Stomach (tissue), 4 donors: ENCODE results near the gene GH2.

ENCODE experiments used
- EP300 ChIP-seq: sonication (generic); formaldehyde crosslinking; IDR thresholded peaks from one replicate; pipeline ENCODE4 v1.6.1; 2017; ENCODE audit warnings: antibody characterized with exemption
- POLR2A ChIP-seq, 4 donors: fragments of 450-650 bp; IDR thresholded peaks; one replicate each; pipeline ENCODE4 v1.6.1; 2016; ENCODE audit warnings: antibody characterized with exemption in 4 of 4, control low read depth in 2 of 4, mild to moderate bottlenecking in 1 of 4, moderate library complexity in 1 of 4
- POLR2AphosphoS5 ChIP-seq, 3 donors: sonication (generic); formaldehyde crosslinking; IDR thresholded peaks; one replicate each; pipeline ENCODE4 v1.6.1; 2016; ENCODE audit warnings: antibody characterized with exemption in 3 of 3
- TF ChIP-seq, protein P1 (sequence below), 7 experiments: fragments of 450-650 bp in 4 of 7; fragments of 200-600 bp in 3 of 7; sonication (generic) in 3 of 7; IDR thresholded peaks; one replicate each; pipeline ENCODE4 v1.5.1; 2016 to 2019; ENCODE audit warnings: antibody characterized with exemption in 7 of 7, control low read depth in 2 of 7, mild to moderate bottlenecking in 1 of 7

DNA sequence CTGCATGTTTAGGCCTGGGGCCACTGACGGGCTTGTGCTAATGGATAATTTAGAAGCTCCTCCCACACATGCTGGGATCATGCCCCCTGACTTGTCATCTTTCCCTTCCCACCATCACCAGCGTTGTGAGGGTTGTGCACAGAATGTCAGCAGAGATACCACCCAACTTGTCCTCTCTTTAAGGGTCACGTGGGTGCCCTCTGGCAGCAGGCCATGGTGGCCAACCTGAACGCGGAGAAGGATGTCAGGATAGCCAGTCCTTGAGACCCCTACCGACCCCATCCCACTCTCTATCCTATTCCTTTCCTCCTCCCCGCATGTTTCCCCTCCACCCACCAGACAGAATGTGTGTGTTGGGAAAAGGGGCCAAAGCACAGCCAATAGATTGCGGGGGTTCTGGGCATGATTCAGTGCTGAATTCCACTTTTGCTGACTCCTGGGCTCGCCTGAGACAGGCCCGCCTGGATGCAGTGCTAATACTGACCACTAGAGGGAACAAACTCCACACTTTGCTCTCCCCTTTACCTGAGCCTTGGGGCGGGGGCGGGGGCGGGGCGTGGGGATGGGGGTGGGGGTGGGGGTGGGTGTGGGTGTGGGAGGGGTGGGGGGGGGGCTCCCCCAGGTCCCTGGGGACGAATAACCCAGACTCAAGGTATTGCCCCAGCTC is at the start of gene GH2:
- TF ChIP-seq, protein P1, sequence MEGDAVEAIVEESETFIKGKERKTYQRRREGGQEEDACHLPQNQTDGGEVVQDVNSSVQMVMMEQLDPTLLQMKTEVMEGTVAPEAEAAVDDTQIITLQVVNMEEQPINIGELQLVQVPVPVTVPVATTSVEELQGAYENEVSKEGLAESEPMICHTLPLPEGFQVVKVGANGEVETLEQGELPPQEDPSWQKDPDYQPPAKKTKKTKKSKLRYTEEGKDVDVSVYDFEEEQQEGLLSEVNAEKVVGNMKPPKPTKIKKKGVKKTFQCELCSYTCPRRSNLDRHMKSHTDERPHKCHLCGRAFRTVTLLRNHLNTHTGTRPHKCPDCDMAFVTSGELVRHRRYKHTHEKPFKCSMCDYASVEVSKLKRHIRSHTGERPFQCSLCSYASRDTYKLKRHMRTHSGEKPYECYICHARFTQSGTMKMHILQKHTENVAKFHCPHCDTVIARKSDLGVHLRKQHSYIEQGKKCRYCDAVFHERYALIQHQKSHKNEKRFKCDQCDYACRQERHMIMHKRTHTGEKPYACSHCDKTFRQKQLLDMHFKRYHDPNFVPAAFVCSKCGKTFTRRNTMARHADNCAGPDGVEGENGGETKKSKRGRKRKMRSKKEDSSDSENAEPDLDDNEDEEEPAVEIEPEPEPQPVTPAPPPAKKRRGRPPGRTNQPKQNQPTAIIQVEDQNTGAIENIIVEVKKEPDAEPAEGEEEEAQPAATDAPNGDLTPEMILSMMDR (IDR thresholded peaks at IDR 0.05): peak in 3 of 7 experiments; percentile 48 to 78 (median 68)
- no peak for TF ChIP-seq POLR2A (IDR thresholded peaks at IDR 0.05)
- no peak for TF ChIP-seq EP300
- TF ChIP-seq POLR2AphosphoS5 (IDR thresholded peaks at IDR 0.05): no peak
